HG02885 (cell line): Measurements from ENCODE around the gene FZD2.
"Not testable (repeated sequence)": the region's sequence is repeated elsewhere in the genome, so short reads cannot be mapped to it uniquely, and the experiment has no call there.

Source experiments
- ATAC-seq: cut with Tn5 transposase; IDR thresholded peaks from one replicate; pipeline ENCODE4 v1.9.1; 2021; ENCODE audit warnings: mild to moderate bottlenecking; ENCODE audit not compliant: unreplicated experiment, poor library complexity

FZD2 gene

GRCh38 chr17:44546671-44547606 is 10.3 kb upstream of the FZD2 start:
- ATAC-seq = no peak

- ATAC-seq = no peak
Measured at GRCh38 chr17:44547625-44548267, 9.5 kb upstream of the FZD2 start.

- no peak for ATAC-seq
Measured at GRCh38 chr17:44548376-44549230, 8.7 kb upstream of the FZD2 start.

- ATAC-seq = no peak
Measured at GRCh38 chr17:44549686-44550085, 7.6 kb upstream of the FZD2 start.

- ATAC-seq = no peak
Measured at GRCh38 chr17:44552361-44552760, 4.9 kb upstream of the FZD2 start.

- no peak for ATAC-seq
Measured at GRCh38 chr17:44555099-44555498, 2.2 kb upstream of the FZD2 start.

- no peak for ATAC-seq
Measured at GRCh38 chr17:44556166-44556831, 985 bp upstream of the FZD2 start.

- no peak for ATAC-seq
Measured at GRCh38 chr17:44557651-44558285, 484 bp downstream of the FZD2 start.

- no peak for ATAC-seq
Measured at GRCh38 chr17:44558334-44558709, 1.0 kb downstream of the FZD2 start.

- ATAC-seq = no peak
Measured at GRCh38 chr17:44558710-44559633, 1.7 kb downstream of the FZD2 start.

- ATAC-seq = no peak
Measured at GRCh38 chr17:44559634-44560554, 2.6 kb downstream of the FZD2 start.

GRCh38 chr17:44561237-44561623 is 3.9 kb downstream of the FZD2 start:
- ATAC-seq = no peak

GRCh38 chr17:44564429-44564828 is 7.1 kb downstream of the FZD2 start:
- ATAC-seq = no peak

GRCh38 chr17:44565866-44566443 is 8.7 kb downstream of the FZD2 start:
- ATAC-seq = no peak

GRCh38 chr17:44568311-44568944 is 11.1 kb downstream of the FZD2 start:
- ATAC-seq = not testable (repeated sequence)

GRCh38 chr17:44568945-44569858 is 11.9 kb downstream of the FZD2 start:
- no peak for ATAC-seq
